ENCODE results near the gene LCP1.

The LCP1 gene

GRCh38 chr13:46136688-46137087, 45.3 kb downstream of the LCP1 start:
- DNase-seq (ENCODE audit: low read depth, low spot score), result no peak
- Histone ChIP-seq H3K4me3 (ENCODE audit: insufficient read length, low read depth) (no peak overlapping the region), H3K9me3 (ENCODE audit: insufficient read depth, low read length) (no peaks in the 10 kb centered on the region), H3K9ac (ENCODE audit: insufficient read length, low read depth) (no peak overlapping the region), H3K27me3 (ENCODE audit: insufficient read depth, insufficient read length) (no peaks in the 10 kb centered on the region), H3K36me3 (ENCODE audit: insufficient read depth, insufficient read length, low read length) (no peaks in the 10 kb centered on the region), H3K4me1 (ENCODE audit: insufficient read depth, insufficient read length) (no peaks in the 10 kb centered on the region)
- TF ChIP-seq YY1 (IDR thresholded peaks at IDR 0.05; ENCODE audit: insufficient read depth, insufficient read length) (no peak), SUZ12 (IDR thresholded peaks at IDR 0.05; ENCODE audit: extremely low read depth, insufficient read depth, insufficient read length) (no peak), ZNF274 (IDR thresholded peaks at IDR 0.05; ENCODE audit: low read depth, low read length) (no peak)

DNA sequence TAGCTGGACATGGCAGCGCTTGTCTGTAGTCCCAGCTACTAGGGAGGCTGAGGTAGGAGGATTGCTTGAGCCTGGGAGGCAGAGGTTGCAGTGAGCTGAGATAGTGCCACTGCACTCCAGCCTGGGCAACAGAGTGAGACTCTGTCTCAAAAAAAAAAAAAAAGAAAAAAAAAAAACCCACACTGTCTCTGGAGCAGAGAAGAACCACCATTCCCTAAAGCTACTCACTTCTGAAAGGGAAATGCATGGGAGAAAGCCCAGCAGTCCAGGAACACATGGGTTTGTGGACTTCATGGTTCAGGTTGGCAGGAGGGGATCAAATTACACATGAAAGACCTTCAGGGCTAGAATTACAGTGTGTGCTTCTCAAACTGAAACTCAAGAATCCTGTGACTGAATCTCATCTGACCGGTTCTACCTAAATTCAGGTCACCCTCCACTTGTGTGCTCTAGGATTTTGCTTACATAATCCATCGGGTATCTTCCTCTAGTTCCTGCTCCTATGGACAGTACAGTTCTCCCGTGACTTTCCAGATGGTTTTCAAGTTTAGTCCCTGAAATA, 46.9 kb downstream of the LCP1 start:
- Histone ChIP-seq H3K9me3 (ENCODE audit: insufficient read depth, low read length) (no peaks in the 10 kb centered on the region), H3K4me1 (ENCODE audit: insufficient read depth, insufficient read length) (no peaks in the 10 kb centered on the region), H3K36me3 (ENCODE audit: insufficient read depth, insufficient read length, low read length) (no peaks in the 10 kb centered on the region), H3K4me3 (ENCODE audit: insufficient read length, low read depth) (no peak overlapping the region), H3K27me3 (ENCODE audit: insufficient read depth, insufficient read length) (no peaks in the 10 kb centered on the region), H3K9ac (ENCODE audit: insufficient read length, low read depth) (no peak overlapping the region)
- no peak for DNase-seq (ENCODE audit: low read depth, low spot score)
- TF ChIP-seq YY1 (IDR thresholded peaks at IDR 0.05; ENCODE audit: insufficient read depth, insufficient read length) (no peak), SUZ12 (IDR thresholded peaks at IDR 0.05; ENCODE audit: extremely low read depth, insufficient read depth, insufficient read length) (no peak), ZNF274 (IDR thresholded peaks at IDR 0.05; ENCODE audit: low read depth, low read length) (no peak)

DNA sequence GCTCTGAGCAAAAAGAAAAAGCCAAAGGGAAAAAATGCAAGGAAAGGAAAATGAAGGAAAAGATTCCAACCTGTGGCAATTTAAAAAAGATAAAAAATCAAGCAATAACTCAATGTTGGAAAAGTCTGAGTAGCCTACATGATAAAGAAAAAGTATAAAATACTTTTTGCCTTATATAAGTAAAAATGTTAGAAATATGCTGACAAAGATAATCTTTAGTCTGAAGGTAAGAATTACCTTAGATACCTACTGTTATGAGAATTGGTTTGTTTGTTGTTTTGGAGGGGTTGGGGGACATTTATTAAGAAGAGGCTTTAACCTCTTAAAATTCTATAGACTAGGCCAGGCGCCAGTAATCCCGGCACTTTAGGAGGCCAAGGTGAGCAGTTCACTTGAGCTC, 47.5 kb downstream of the LCP1 start:
- Histone ChIP-seq H3K9ac (ENCODE audit: insufficient read length, low read depth) (no peak overlapping the region), H3K4me3 (ENCODE audit: insufficient read length, low read depth) (no peak overlapping the region), H3K4me1 (ENCODE audit: insufficient read depth, insufficient read length) (no peaks in the 10 kb centered on the region), H3K9me3 (ENCODE audit: insufficient read depth, low read length) (no peaks in the 10 kb centered on the region), H3K36me3 (ENCODE audit: insufficient read depth, insufficient read length, low read length) (no peaks in the 10 kb centered on the region), H3K27me3 (ENCODE audit: insufficient read depth, insufficient read length) (no peaks in the 10 kb centered on the region)
- TF ChIP-seq SUZ12 (IDR thresholded peaks at IDR 0.05; ENCODE audit: extremely low read depth, insufficient read depth, insufficient read length), result no peak
- no peak for TF ChIP-seq ZNF274 (IDR thresholded peaks at IDR 0.05; ENCODE audit: low read depth, low read length)
- no peak for TF ChIP-seq YY1 (IDR thresholded peaks at IDR 0.05; ENCODE audit: insufficient read depth, insufficient read length)
- no peak for DNase-seq (ENCODE audit: low read depth, low spot score)

- H3K36me3 ChIP-seq (ENCODE audit: insufficient read depth, insufficient read length, low read length), result no peaks in the 10 kb centered on the region
- no peak overlapping the region for H3K9ac ChIP-seq (ENCODE audit: insufficient read length, low read depth)
- no peak for DNase-seq (ENCODE audit: low read depth, low spot score)
- H3K4me3 ChIP-seq (ENCODE audit: insufficient read length, low read depth), result no peak overlapping the region
- no peaks in the 10 kb centered on the region for H3K4me1 ChIP-seq (ENCODE audit: insufficient read depth, insufficient read length)
- H3K9me3 ChIP-seq (ENCODE audit: insufficient read depth, low read length), result no peaks in the 10 kb centered on the region
- H3K27me3 ChIP-seq (ENCODE audit: insufficient read depth, insufficient read length), result no peaks in the 10 kb centered on the region
- TF ChIP-seq SUZ12 (IDR thresholded peaks at IDR 0.05; ENCODE audit: extremely low read depth, insufficient read depth, insufficient read length), result no peak
- no peak for TF ChIP-seq ZNF274 (IDR thresholded peaks at IDR 0.05; ENCODE audit: low read depth, low read length)
- no peak for TF ChIP-seq YY1 (IDR thresholded peaks at IDR 0.05; ENCODE audit: insufficient read depth, insufficient read length)
Observed at GRCh38 chr13:46132109-46132508, 49.9 kb downstream of the LCP1 start.

GRCh38 chr13:46131705-46132104, 50.3 kb downstream of the LCP1 start:
- H3K9ac ChIP-seq (ENCODE audit: insufficient read length, low read depth), result no peak overlapping the region
- no peaks in the 10 kb centered on the region for H3K36me3 ChIP-seq (ENCODE audit: insufficient read depth, insufficient read length, low read length)
- no peak overlapping the region for H3K4me3 ChIP-seq (ENCODE audit: insufficient read length, low read depth)
- H3K27me3 ChIP-seq (ENCODE audit: insufficient read depth, insufficient read length), result no peaks in the 10 kb centered on the region
- TF ChIP-seq SUZ12 (IDR thresholded peaks at IDR 0.05; ENCODE audit: extremely low read depth, insufficient read depth, insufficient read length) (no peak), YY1 (IDR thresholded peaks at IDR 0.05; ENCODE audit: insufficient read depth, insufficient read length) (no peak), ZNF274 (IDR thresholded peaks at IDR 0.05; ENCODE audit: low read depth, low read length) (no peak)
- no peaks in the 10 kb centered on the region for H3K9me3 ChIP-seq (ENCODE audit: insufficient read depth, low read length)
- no peak for DNase-seq (ENCODE audit: low read depth, low spot score)
- no peaks in the 10 kb centered on the region for H3K4me1 ChIP-seq (ENCODE audit: insufficient read depth, insufficient read length)

DNA sequence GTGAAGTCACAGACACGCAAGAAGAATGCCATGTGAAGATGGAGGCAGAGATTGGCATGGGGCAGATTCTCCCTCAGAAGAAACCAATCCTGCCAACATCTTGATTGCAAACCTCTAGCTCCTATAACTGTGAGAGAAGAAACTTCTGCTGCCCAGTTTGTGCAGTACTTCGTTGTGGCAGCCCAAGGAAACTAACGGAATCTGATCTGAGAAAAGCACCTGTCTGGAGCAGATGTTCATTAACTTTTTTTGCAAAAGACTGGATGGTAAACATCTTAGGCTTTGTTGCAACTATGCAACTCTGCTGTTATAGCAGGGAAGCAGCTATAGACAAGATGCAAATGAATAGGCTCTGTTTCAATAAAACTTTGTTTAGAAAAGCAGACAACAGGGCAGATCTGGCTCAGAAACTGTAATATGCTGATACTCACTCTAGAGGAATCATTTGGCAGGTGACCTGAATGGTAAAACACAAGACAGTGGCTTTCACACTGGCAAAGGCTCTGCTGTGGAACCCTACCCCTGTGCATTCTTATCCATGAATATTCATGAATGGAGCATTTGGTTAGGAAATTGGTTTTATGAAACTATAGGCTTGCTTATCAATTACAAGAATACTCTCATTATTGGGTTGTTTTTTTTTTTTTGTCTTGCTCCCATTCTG, 51.9 kb downstream of the LCP1 start:
- no peak overlapping the region for H3K4me3 ChIP-seq (ENCODE audit: insufficient read length, low read depth)
- no peaks in the 10 kb centered on the region for H3K9me3 ChIP-seq (ENCODE audit: insufficient read depth, low read length)
- DNase-seq (ENCODE audit: low read depth, low spot score), result no peak
- no peaks in the 10 kb centered on the region for H3K27me3 ChIP-seq (ENCODE audit: insufficient read depth, insufficient read length)
- H3K36me3 ChIP-seq (ENCODE audit: insufficient read depth, insufficient read length, low read length), result no peaks in the 10 kb centered on the region
- TF ChIP-seq ZNF274 (IDR thresholded peaks at IDR 0.05; ENCODE audit: low read depth, low read length) (no peak), YY1 (IDR thresholded peaks at IDR 0.05; ENCODE audit: insufficient read depth, insufficient read length) (no peak), SUZ12 (IDR thresholded peaks at IDR 0.05; ENCODE audit: extremely low read depth, insufficient read depth, insufficient read length) (no peak)
- no peak overlapping the region for H3K9ac ChIP-seq (ENCODE audit: insufficient read length, low read depth)
- no peaks in the 10 kb centered on the region for H3K4me1 ChIP-seq (ENCODE audit: insufficient read depth, insufficient read length)

DNA sequence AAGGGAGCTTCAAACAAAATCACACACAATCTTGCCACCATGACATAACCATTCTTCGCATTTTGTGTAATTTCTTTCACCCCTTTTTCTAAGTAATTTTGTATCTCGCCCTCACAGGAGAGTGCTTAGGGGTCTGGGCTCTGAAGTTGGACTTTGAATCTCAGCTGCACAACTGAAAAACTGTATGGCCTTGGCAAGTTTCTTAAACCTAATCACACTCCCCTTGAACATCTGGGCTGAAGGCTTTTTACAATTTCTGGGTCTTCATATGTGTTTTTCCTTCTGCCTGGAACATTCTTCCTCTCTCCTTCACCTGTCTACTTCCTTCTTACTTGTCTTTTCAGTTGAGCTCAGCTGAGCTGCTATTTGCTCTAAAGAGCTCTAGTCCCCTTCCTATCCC, 52.9 kb downstream of the LCP1 start:
- no peak overlapping the region for H3K4me3 ChIP-seq (ENCODE audit: insufficient read length, low read depth)
- no peaks in the 10 kb centered on the region for H3K36me3 ChIP-seq (ENCODE audit: insufficient read depth, insufficient read length, low read length)
- H3K9ac ChIP-seq (ENCODE audit: insufficient read length, low read depth), result no peak overlapping the region
- DNase-seq (ENCODE audit: low read depth, low spot score), result no peak
- TF ChIP-seq SUZ12 (IDR thresholded peaks at IDR 0.05; ENCODE audit: extremely low read depth, insufficient read depth, insufficient read length), result no peak
- no peak for TF ChIP-seq ZNF274 (IDR thresholded peaks at IDR 0.05; ENCODE audit: low read depth, low read length)
- no peak for TF ChIP-seq YY1 (IDR thresholded peaks at IDR 0.05; ENCODE audit: insufficient read depth, insufficient read length)
- H3K27me3 ChIP-seq (ENCODE audit: insufficient read depth, insufficient read length), result no peaks in the 10 kb centered on the region
- H3K9me3 ChIP-seq (ENCODE audit: insufficient read depth, low read length), result no peaks in the 10 kb centered on the region
- H3K4me1 ChIP-seq (ENCODE audit: insufficient read depth, insufficient read length), result no peaks in the 10 kb centered on the region
